Endodermal cell (in vitro differentiated cells): ENCODE data around the gene RPS26. TPM values are rescaled to one million over a fixed set of nuclear protein-coding genes. Genes with fewer than 3 reads are reported as not detected.

Experiments
- DNase-seq: peaks from one replicate; pipeline ENCODE4 v3.0.0-alpha.2; 2017
- H3K27ac ChIP-seq: 2 replicates; pipeline ENCODE4 v1.5.1; 2013; ENCODE audit warnings: mild to moderate bottlenecking, low read depth, low read length, moderate library complexity
- H3K27me3 ChIP-seq: 2 replicates; pipeline ENCODE4 v1.6.1; 2013; ENCODE audit warnings: mild to moderate bottlenecking, low read length, moderate library complexity; ENCODE audit not compliant: insufficient read depth, control insufficient read depth, poor library complexity, severe bottlenecking
- H3K36me3 ChIP-seq: 2 replicates; pipeline ENCODE4 v1.7.0; 2013; ENCODE audit warnings: mild to moderate bottlenecking, low read length, moderate library complexity; ENCODE audit not compliant: control insufficient read depth, insufficient read depth
- H3K4me1 ChIP-seq: one replicate; pipeline ENCODE4 v1.7.0; 2013; ENCODE audit warnings: low read length; ENCODE audit not compliant: control insufficient read depth, insufficient read depth
- H3K4me3 ChIP-seq: 2 replicates; pipeline ENCODE4 v1.5.1; 2013; ENCODE audit warnings: mild to moderate bottlenecking, low read length, moderate library complexity
- H3K9ac ChIP-seq: 2 replicates; pipeline ENCODE4 v1.6.1; 2013; ENCODE audit warnings: mild to moderate bottlenecking, low read length, moderate library complexity; ENCODE audit not compliant: poor library complexity, severe bottlenecking; ENCODE audit errors: extremely low read depth
- H3K9me3 ChIP-seq: 2 replicates; pipeline ENCODE4 v1.6.1; 2013; ENCODE audit warnings: mild to moderate bottlenecking, low read length, moderate library complexity; ENCODE audit not compliant: control insufficient read depth
- H3K27ac Mint-ChIP-seq: 2 replicates; pipeline ENCODE4 v1.8.0; 2020; ENCODE audit warnings: mixed read lengths
- H3K27me3 Mint-ChIP-seq: 2 replicates; pipeline ENCODE4 v1.8.0; 2021; ENCODE audit warnings: mild to moderate bottlenecking, mixed read lengths; ENCODE audit not compliant: insufficient read depth
- H3K36me3 Mint-ChIP-seq: 2 replicates; pipeline ENCODE4 v1.8.0; 2020; ENCODE audit warnings: low read depth, mixed read lengths
- H3K4me1 Mint-ChIP-seq: 2 replicates; pipeline ENCODE4 v1.8.0; 2020; ENCODE audit warnings: mixed read lengths
- H3K4me3 Mint-ChIP-seq: 2 replicates; pipeline ENCODE4 v1.8.0; 2020; ENCODE audit warnings: mild to moderate bottlenecking, moderate library complexity, mixed read lengths
- H3K9me3 Mint-ChIP-seq: 2 replicates; pipeline ENCODE4 v1.8.0; 2020; ENCODE audit warnings: mild to moderate bottlenecking, mixed read lengths
- WGBS, 2 experiments: methylation state at CpG; one replicate each; pipeline versions ENCODE4 v1.1.5 to v1.1.7; 2013; ENCODE audit warnings: missing lambda C conversion rate in 2 of 2, mixed read lengths in 1 of 2; ENCODE audit not compliant: insufficient coverage in 1 of 2, insufficient read length in 1 of 2; 5-methylcytosine and 5-hydroxymethylcytosine counted together
- total RNA-seq, 2 donors: library from RNA; stranded (reverse); fragmentation: NEBNext Ultra II Directional in 1 of 2; extraction: Animal tissue kit (Norgen Biotek cat#: 25700) in 1 of 2; gene quantifications; 2 replicates in 1 of 2; 3 replicates in 1 of 2; pipeline ENCODE4 v1.2.1, GENCODE V29; 2021
- TF ChIP-seq, protein P1 (sequence below): fragments of 200-600 bp; sonication (generic); conservative IDR thresholded peaks from 2 replicates; pipeline ENCODE4 v1.5.0; 2021; ENCODE audit warnings: antibody characterized with exemption, mild to moderate bottlenecking

RPS26 gene
- total RNA-seq, 2 donors from 2014 or later: 35.8 to 58.6 TPM

DNA sequence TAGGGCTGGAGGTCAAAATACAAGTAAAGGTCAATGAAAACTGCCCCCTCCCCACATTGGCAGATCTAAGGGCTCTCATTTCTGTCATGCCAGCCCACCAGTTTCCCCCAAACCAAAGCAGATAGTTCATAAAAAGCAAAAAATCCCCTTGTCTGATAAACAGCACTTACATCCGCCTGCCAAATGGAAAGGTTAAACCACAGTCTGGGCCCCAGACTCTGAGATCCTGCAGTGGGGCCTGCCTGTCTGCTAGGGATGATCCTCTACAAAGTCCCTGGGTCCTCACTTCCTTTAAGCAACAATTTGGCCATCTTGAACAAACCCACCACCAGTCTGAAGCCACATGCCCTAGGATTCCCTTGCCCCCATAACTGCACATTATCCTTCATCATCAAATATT is 9.7 kb upstream of the RPS26 start:
- 84 to 100% methylated on average over 1 of the region's 1 CpG for WGBS, 2 experiments
- H3K4me3 Mint-ChIP-seq: no peak overlapping the region
- H3K4me1 ChIP-seq: no peaks in the 10 kb centered on the region
- H3K36me3 Mint-ChIP-seq: peaks cover 67% of the 10 kb centered on the region
- H3K9ac ChIP-seq: no peak overlapping the region
- DNase-seq: no peak
- H3K4me3 ChIP-seq: no peak overlapping the region
- TF ChIP-seq, protein P1, sequence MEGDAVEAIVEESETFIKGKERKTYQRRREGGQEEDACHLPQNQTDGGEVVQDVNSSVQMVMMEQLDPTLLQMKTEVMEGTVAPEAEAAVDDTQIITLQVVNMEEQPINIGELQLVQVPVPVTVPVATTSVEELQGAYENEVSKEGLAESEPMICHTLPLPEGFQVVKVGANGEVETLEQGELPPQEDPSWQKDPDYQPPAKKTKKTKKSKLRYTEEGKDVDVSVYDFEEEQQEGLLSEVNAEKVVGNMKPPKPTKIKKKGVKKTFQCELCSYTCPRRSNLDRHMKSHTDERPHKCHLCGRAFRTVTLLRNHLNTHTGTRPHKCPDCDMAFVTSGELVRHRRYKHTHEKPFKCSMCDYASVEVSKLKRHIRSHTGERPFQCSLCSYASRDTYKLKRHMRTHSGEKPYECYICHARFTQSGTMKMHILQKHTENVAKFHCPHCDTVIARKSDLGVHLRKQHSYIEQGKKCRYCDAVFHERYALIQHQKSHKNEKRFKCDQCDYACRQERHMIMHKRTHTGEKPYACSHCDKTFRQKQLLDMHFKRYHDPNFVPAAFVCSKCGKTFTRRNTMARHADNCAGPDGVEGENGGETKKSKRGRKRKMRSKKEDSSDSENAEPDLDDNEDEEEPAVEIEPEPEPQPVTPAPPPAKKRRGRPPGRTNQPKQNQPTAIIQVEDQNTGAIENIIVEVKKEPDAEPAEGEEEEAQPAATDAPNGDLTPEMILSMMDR: no peak
- H3K27ac ChIP-seq: no peak overlapping the region
- H3K36me3 ChIP-seq: peaks cover 31% of the 10 kb centered on the region
- no peaks in the 10 kb centered on the region for H3K4me1 Mint-ChIP-seq
- H3K27ac Mint-ChIP-seq: no peak overlapping the region
- no peaks in the 10 kb centered on the region for H3K9me3 Mint-ChIP-seq
- no peaks in the 10 kb centered on the region for H3K27me3 Mint-ChIP-seq
- no peaks in the 10 kb centered on the region for H3K9me3 ChIP-seq
- H3K27me3 ChIP-seq: no peaks in the 10 kb centered on the region

DNA sequence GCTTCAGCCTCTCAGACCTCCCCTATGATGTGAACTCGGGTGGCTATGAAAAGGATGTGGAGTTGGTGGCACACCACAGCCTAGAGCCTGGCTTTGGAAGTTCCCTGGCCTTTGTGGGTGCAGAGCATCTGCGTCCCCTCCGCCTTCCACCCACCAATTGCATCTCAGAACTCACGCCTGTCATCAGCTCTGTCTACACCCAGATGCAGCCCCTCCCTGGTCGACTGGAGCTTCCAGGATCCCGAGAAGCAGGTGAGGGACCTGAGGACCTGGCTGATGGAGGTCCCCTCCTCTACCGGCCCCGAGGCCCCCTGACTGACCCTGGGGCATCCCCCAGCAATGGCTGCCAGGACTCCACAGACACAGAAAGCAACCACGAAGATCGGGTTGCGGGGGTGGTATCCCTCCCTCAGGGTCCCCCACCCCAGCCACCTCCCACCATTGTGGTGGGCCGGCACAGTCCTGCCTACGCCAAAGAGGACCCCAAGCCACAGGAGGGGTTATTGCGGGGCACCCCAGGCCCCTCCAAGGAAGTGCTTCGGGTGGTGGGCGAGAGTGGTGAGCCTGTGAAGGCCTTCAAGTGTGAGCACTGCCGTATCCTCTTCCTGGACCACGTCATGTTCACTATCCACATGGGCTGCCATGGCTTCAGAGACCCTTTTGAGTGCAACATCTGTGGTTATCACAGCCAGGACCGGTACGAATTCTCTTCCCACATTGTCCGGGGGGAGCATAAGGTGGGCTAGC is 7.0 kb upstream of the RPS26 start:
- H3K9me3 ChIP-seq: no peaks in the 10 kb centered on the region
- H3K36me3 ChIP-seq: peaks cover 24% of the 10 kb centered on the region
- no peak overlapping the region for H3K27ac ChIP-seq
- no peak for DNase-seq
- Mint-ChIP-seq H3K27me3 (no peaks in the 10 kb centered on the region), H3K36me3 (peaks cover 47% of the 10 kb centered on the region), H3K9me3 (no peaks in the 10 kb centered on the region), H3K4me1 (peaks cover 11% of the 10 kb centered on the region), H3K27ac (no peak overlapping the region), H3K4me3 (no peak overlapping the region)
- H3K27me3 ChIP-seq: no peaks in the 10 kb centered on the region
- no peak overlapping the region for H3K4me3 ChIP-seq
- TF ChIP-seq, protein P1: no peak
- WGBS, 2 experiments: 93 to 100% methylated on average over 9 to 21 of the region's 21 CpGs
- H3K4me1 ChIP-seq: no peaks in the 10 kb centered on the region
- H3K9ac ChIP-seq: no peak overlapping the region

DNA sequence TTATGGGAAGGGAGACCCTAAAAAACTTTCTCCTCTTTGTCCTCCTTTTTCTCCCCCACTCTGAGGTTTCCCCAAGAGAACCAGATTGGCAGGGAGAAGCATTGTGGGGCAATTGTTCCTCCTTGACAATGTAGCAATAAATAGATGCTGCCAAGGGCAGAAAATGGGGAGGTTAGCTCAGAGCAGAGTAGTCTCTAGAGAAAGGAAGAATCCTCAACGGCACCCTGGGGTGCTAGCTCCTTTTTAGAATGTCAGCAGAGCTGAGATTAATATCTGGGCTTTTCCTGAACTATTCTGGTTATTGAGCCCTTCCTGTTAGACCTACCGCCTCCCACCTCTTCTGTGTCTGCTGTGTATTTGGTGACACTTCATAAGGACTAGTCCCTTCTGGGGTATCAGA is 4.6 kb upstream of the RPS26 start:
- no peaks in the 10 kb centered on the region for H3K27me3 Mint-ChIP-seq
- DNase-seq: no peak

More for the DNA sequence above, 4.6 kb upstream of the RPS26 start:
- no peak overlapping the region for H3K4me3 Mint-ChIP-seq
- H3K27ac Mint-ChIP-seq: peak overlapping the region; percentile 39
- H3K36me3 ChIP-seq: peaks cover 22% of the 10 kb centered on the region
- H3K9me3 ChIP-seq: no peaks in the 10 kb centered on the region
- H3K4me1 Mint-ChIP-seq: peaks cover 11% of the 10 kb centered on the region
- H3K4me3 ChIP-seq: no peak overlapping the region
- H3K9me3 Mint-ChIP-seq: no peaks in the 10 kb centered on the region
- H3K9ac ChIP-seq: no peak overlapping the region
- H3K27me3 ChIP-seq: no peaks in the 10 kb centered on the region
- no peak overlapping the region for H3K27ac ChIP-seq
- H3K36me3 Mint-ChIP-seq: peaks cover 34% of the 10 kb centered on the region
- WGBS, 2 experiments: 97 to 100% methylated on average over 1 to 2 of the region's 2 CpGs
- TF ChIP-seq, protein P1: no peak
- H3K4me1 ChIP-seq: no peaks in the 10 kb centered on the region
